GM20000 (cell line): ENCODE measurements around the gene HSFX3.
"Not testable (repeated sequence)": the region's sequence is repeated elsewhere in the genome, so short reads cannot be mapped to it uniquely, and the experiment has no call there.

Experiments
- DNase-seq: peaks from one replicate; pipeline ENCODE4 v3.0.0; 2012; ENCODE audit warnings: low spot score
- TF ChIP-seq, protein P1 (sequence below): IDR thresholded peaks from 2 replicates; pipeline ENCODE4 v1.5.1; 2012; ENCODE audit warnings: mild to moderate bottlenecking, control low read depth; ENCODE audit errors: extremely low read depth, missing control alignments

HSFX3 gene, protein sequence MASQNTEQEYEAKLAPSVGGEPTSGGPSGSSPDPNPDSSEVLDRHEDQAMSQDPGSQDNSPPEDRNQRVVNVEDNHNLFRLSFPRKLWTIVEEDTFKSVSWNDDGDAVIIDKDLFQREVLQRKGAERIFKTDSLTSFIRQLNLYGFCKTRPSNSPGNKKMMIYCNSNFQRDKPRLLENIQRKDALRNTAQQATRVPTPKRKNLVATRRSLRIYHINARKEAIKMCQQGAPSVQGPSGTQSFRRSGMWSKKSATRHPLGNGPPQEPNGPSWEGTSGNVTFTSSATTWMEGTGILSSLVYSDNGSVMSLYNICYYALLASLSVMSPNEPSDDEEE

GRCh38 chrX:149549701-149550100 lies at the start of gene HSFX3:
Gene HSFX3, minus strand, starts transcription at chrX:149549924. Its CDS starts 72 bp downstream, at chrX:149549852.
- not testable (repeated sequence) for DNase-seq

- not testable (repeated sequence) for DNase-seq
Observed at GRCh38 chrX:149598603-149599002, 48.9 kb upstream of the HSFX3 start.

- DNase-seq: not testable (repeated sequence)
Observed at GRCh38 chrX:149595943-149596342, 46.2 kb upstream of the HSFX3 start.

- DNase-seq: not testable (repeated sequence)
Observed at GRCh38 chrX:149595214-149595613, 45.5 kb upstream of the HSFX3 start, which contains the start of gene HSFX2. Gene HSFX2, minus strand, starts transcription at chrX:149595314. Its CDS starts 614 bp downstream, at chrX:149594700.

GRCh38 chrX:149590993-149591392 lies 41.3 kb upstream of the HSFX3 start:
- not testable (repeated sequence) for DNase-seq

GRCh38 chrX:149587359-149587758 lies 37.6 kb upstream of the HSFX3 start, which contains the start of gene MAGEA9B:
Gene MAGEA9B, minus strand, starts transcription at chrX:149587459. Its CDS starts 4,280 bp downstream, at chrX:149583179.
- DNase-seq: not testable (repeated sequence)

- not testable (repeated sequence) for DNase-seq
Observed at GRCh38 chrX:149585631-149586030, 35.9 kb upstream of the HSFX3 start.

- not testable (repeated sequence) for DNase-seq
Observed at GRCh38 chrX:149573456-149573855, 23.7 kb upstream of the HSFX3 start.

DNA sequence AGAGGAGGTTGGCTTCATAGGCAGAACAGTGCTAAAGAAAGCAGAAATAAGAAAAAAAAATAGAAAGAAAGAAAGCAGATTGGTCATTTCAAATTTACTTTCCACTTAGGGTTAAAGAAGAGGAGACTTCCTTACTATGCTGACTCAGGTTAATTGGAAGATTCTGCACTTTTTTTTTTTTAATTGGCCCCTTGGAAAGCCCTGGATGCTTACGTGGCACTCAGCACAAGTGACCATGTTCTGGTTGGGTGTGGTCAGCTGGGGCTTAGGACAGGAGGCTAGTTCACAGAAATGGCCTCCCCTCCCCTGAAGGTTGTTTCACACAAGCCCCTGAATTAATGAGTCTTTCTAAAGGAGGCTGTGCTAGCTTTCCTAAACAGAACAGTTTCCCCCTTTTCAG lies 23.0 kb upstream of the HSFX3 start:
- no peak for DNase-seq
- TF ChIP-seq, protein P1, sequence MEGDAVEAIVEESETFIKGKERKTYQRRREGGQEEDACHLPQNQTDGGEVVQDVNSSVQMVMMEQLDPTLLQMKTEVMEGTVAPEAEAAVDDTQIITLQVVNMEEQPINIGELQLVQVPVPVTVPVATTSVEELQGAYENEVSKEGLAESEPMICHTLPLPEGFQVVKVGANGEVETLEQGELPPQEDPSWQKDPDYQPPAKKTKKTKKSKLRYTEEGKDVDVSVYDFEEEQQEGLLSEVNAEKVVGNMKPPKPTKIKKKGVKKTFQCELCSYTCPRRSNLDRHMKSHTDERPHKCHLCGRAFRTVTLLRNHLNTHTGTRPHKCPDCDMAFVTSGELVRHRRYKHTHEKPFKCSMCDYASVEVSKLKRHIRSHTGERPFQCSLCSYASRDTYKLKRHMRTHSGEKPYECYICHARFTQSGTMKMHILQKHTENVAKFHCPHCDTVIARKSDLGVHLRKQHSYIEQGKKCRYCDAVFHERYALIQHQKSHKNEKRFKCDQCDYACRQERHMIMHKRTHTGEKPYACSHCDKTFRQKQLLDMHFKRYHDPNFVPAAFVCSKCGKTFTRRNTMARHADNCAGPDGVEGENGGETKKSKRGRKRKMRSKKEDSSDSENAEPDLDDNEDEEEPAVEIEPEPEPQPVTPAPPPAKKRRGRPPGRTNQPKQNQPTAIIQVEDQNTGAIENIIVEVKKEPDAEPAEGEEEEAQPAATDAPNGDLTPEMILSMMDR: no peak

DNA sequence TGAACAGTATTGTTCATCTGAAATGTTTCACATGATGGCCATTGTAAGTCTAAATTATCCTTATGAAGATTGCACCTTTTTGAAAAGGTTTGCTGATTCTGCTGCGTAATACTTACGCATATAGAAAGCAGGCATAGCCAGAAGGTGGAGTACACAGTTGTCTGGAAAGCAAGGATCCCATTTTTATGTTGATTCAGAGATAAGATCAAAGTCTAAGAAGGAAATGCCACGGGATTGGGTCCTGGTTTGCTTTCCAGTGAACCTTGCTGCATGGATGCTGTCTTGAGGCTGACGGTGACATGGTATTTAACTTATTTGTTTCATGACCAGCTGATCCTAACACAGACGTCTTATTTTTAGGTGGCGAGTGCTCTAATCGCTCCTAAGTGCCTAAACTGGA lies 22.0 kb upstream of the HSFX3 start:
- no peak for DNase-seq
- TF ChIP-seq, protein P1: no peak

DNA sequence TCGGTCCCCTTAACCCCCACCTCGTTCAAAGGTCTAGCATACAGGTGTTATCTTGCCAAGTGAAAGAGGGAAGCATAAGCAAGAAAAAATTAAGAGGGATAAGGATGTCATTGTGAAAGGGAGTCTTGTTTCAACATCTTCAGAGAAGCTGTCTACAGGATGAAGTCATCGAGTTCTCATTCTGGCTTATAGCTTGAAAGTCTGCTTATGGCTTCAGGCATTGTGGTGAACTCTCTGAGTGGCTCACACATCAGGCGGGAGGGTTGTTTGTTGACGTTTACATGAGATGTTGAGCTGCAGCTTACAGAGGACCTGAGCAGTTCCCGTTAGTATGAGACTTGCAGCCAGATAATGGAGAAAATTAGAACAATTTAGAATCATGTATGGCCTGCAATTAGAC lies 20.9 kb upstream of the HSFX3 start:
- TF ChIP-seq, protein P1: no peak

DNA sequence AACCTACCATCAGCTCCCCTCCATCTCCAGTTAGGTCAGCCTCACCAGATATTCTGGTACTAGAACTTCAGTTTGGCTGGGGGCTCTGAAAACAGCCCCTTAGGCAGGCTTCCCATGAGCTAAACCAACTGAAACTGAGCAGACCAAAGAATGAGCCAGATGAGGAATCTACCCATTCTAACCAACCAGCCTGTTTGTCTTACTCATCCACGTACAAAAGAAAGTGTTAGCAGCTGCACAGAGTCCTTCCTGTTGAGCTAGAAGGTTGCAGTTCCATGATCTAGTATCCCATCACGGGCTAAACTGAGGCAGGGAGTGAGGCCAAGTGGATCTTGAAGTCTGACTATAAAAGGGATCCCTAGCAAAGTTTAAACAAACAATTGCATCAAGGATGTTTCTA lies 20.0 kb upstream of the HSFX3 start:
- no peak for DNase-seq
- TF ChIP-seq, protein P1: no peak

More for the DNA sequence above, 20.9 kb upstream of the HSFX3 start:
- DNase-seq: no peak
